Neural progenitor cell (in vitro differentiated cells): ENCODE data around the gene CCSER1.

Source experiments
- EZH2 ChIP-seq: fragments of 200-600 bp; sonication (generic); IDR thresholded peaks from 2 replicates; pipeline ENCODE4 v1.6.1; 2017; ENCODE audit warnings: antibody characterized with exemption, mild to moderate bottlenecking, moderate library complexity
- EZH2phosphoT487 ChIP-seq: fragments of 200-600 bp; sonication (generic); IDR thresholded peaks from 2 replicates; pipeline ENCODE4 v1.6.1; 2017; ENCODE audit warnings: antibody characterized with exemption
- TF ChIP-seq, protein P1 (sequence below): fragments of 200-600 bp; sonication (generic); IDR thresholded peaks from 2 replicates; pipeline ENCODE4 v1.5.1; 2017; ENCODE audit warnings: antibody characterized with exemption, mild to moderate bottlenecking

- TF ChIP-seq, protein P1, sequence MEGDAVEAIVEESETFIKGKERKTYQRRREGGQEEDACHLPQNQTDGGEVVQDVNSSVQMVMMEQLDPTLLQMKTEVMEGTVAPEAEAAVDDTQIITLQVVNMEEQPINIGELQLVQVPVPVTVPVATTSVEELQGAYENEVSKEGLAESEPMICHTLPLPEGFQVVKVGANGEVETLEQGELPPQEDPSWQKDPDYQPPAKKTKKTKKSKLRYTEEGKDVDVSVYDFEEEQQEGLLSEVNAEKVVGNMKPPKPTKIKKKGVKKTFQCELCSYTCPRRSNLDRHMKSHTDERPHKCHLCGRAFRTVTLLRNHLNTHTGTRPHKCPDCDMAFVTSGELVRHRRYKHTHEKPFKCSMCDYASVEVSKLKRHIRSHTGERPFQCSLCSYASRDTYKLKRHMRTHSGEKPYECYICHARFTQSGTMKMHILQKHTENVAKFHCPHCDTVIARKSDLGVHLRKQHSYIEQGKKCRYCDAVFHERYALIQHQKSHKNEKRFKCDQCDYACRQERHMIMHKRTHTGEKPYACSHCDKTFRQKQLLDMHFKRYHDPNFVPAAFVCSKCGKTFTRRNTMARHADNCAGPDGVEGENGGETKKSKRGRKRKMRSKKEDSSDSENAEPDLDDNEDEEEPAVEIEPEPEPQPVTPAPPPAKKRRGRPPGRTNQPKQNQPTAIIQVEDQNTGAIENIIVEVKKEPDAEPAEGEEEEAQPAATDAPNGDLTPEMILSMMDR: no peak
- TF ChIP-seq EZH2: no peak
- TF ChIP-seq EZH2phosphoT487: no peak
Observed at GRCh38 chr4:90960433-90960832, 833.2 kb downstream of the CCSER1 start.
